ENCODE measurements around the gene NAA35.
"Not testable (repeated sequence)": the region's sequence is repeated elsewhere in the genome, so short reads cannot be mapped to it uniquely, and the experiment has no call there.

Gene NAA35

DNA sequence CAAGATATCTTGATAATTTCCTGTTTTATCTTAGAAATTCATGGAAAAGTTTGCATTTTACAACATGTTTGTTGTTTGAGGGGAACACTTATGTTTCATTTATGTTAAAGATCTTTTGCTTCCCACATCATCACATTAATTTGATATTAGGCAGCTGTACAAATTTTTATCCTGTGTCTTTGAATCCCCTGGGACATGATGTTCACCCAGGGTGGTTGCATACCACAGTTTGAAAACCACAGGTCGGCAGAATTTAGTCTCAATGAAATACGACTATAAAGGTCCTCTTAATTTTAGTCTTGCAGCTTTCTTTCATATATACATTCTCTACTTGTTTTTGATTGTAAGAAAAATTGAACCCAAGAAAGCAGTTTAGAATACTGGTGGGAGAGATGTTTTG is 3.7 kb downstream of the NAA35 start:
- no peak for DNase-seq (ENCODE audit: low read depth)

GRCh38 chr9:85949586-85950335 is 8.8 kb downstream of the NAA35 start:
- DNase-seq (ENCODE audit: low read depth) = no peak

GRCh38 chr9:85959955-85960354 is 19.0 kb downstream of the NAA35 start:
- DNase-seq (ENCODE audit: low read depth) = no peak

DNA sequence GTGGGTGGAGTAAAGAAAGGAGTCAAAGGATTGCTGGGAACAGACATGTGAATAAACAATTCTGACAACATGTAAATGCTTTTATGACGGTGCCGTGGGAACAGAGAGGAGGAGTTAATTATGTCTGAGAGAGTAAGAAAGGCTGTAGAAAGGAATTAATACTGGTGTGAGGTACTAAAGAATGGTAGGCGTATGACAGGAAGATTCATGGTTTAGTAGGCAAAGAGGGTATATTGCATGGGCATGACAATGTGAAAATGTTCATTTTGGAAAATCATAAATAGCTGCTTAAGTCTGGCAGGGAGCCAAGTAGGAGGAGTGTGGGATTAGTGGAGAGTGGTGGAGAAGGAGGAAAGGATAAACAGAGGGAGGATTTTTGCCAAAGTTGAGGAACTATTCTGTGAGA is 19.7 kb downstream of the NAA35 start:
- DNase-seq (ENCODE audit: low read depth) = no peak

DNA sequence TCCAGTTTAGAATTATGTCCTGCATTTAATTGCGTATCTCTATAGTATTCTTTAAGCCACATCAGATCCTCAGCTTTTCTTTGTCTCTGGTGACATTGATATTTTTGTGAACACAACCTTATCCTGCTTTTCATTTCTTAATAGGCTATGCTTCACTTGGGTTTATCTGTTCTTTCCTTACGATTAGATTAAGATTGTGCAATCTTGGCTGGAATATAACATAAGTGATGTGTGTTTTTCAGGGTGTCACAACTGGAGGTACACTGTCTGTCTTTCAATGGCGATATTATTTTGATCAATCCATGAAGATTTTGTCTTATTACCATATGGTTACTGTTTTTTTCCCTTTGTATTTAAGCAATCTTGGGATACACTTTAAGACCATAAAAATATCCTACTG is 23.6 kb downstream of the NAA35 start:
- no peak for DNase-seq (ENCODE audit: low read depth)

DNA sequence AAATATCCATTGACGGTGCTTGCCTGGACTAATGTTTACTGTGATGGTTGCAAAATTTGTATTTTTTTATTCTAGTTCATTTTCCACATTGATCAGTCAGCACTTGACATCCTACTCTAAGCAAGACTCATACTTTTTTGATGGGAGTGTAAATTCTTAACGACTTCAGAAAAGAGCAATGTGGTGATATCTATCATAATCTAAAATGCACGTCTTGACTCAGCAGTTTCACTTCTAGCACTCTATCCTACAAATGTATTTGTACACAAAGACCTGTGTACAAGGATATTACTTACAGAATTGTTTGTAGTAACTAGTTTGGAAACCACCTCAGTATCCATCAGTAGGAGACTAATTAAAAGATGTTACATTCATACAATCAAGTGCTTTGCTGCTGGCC is 24.0 kb downstream of the NAA35 start:
- DNase-seq (ENCODE audit: low read depth) = no peak

- no peak for DNase-seq (ENCODE audit: low read depth)
Observed at GRCh38 chr9:85969727-85970126, 28.8 kb downstream of the NAA35 start.

- DNase-seq (ENCODE audit: low read depth) = no peak
Observed at GRCh38 chr9:85971731-85972130, 30.8 kb downstream of the NAA35 start.

GRCh38 chr9:85973238-85973637 is 32.3 kb downstream of the NAA35 start:
- no peak for DNase-seq (ENCODE audit: low read depth)

GRCh38 chr9:85974055-85974547 is 33.2 kb downstream of the NAA35 start:
- not testable (repeated sequence) for DNase-seq (ENCODE audit: low read depth)

- no peak for DNase-seq (ENCODE audit: low read depth)
Observed at GRCh38 chr9:85978496-85978895, 37.5 kb downstream of the NAA35 start.

DNA sequence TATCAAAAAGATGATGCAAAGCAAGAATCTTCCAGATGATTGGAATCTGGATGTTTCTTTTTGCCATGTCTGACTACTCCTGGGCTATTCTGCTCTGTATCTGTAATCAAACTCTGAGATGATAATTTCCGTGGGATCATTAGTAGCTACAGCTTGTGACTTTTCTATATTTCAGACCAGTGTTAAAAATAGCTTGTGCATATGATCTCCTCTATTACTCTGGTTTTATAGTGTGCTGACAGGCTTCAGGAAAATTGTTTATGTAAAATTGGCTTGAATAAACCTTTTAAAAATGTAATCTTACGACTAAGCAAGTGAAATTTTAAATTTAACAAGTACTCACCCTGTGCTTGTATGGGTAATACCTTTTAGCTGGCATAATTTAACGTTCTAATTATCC is 40.4 kb downstream of the NAA35 start:
- DNase-seq (ENCODE audit: low read depth) = no peak

DNA sequence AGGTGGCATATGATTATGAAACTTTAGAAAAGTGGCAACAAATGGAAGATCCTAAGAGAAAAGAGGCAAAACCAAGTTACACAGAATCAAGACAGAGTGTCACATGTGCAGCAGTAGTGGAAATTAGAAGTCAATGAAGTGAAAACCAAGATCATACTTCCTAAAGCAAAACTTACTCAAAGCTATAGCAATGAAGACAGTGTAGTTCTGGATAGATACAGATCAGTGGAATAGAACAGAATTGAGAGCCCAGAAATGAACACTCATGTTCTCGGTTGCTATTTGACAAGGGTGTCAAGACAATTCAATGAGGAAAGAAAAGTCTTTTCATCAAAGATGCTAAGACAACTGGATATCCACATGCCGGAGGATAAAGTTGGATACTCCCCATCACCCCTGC is 43.5 kb downstream of the NAA35 start:
- no peak for DNase-seq (ENCODE audit: low read depth)

DNA sequence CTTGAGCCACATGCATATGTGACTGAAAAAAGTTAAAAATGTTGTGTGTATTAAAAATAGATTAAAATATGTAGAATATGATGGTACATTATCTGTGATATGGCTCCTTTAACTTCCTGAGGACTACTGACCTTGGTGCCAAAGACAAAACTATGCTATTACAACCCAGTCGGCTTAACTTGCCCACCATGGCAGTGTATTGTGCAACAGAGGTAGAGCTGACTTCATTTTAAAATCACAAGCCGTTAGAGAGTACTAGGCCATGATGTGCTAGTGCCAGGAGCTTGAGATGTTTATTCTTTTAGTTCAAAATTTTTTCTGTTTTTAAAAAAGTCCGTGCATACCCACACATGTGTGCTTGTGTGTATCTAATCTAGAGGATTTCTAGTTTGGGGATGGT is 46.3 kb downstream of the NAA35 start:
- no peak for DNase-seq (ENCODE audit: low read depth)

DNA sequence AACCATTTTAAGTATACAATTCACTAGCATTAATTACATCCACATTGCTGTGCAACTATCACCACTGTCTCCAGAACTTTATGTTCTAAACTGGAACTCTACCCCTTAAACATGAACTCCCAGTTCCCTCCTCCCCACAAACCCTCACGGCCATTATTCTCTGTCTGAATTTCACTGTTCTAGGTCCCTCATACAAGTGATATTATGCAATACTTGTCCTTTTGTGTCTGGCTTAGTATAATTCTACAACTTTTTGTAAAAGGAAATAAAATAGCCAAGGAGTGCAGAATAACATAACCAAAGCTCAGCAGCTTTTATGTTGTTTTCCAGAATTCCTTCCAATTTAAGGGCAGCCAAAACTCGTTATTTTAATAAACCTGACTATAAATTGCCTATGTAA is 53.2 kb downstream of the NAA35 start:
- DNase-seq (ENCODE audit: low read depth) = no peak

DNA sequence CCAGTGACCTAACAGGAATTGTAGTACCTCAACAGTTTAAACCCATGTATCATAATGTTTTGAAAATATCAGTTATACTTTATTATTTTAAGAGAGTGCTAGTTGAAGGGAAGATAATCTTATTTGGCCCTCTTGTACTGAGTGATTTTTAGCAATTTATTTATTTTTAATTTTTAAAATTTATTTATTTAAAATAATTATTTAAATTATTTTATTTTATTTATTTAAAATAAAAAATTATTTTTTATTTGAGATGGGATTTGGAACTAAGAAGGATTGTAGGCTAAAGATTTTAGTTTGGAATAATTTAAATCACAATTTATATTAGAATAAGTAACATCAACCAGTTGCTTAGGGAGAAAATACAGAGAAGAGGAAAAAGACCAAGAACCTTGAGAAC is 54.2 kb downstream of the NAA35 start:
- DNase-seq (ENCODE audit: low read depth) = no peak

GRCh38 chr9:85995599-85995998 is 54.7 kb downstream of the NAA35 start:
- no peak for DNase-seq (ENCODE audit: low read depth)

- DNase-seq (ENCODE audit: low read depth) = no peak
Observed at GRCh38 chr9:86005253-86005775, 64.4 kb downstream of the NAA35 start.

DNA sequence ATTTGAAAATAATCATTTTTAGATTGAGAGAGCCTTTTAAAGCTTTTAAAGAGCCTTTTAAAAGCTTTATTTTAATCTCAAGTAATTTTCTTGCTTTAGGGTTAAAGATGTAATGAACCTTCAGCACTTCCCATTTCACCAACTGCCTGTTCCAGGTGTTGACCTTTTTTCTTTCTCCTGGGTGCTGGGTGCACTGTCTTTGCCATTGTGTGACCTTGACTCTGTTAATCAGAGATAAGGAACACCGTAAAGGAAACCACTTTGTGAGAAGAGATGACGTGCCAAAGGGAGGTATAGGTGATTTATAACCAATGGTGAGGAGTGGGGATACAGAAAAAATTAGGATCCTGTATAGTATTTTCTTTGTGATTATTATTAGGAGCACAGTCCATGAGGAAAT is 68.2 kb downstream of the NAA35 start:
- no peak for DNase-seq (ENCODE audit: low read depth)

DNA sequence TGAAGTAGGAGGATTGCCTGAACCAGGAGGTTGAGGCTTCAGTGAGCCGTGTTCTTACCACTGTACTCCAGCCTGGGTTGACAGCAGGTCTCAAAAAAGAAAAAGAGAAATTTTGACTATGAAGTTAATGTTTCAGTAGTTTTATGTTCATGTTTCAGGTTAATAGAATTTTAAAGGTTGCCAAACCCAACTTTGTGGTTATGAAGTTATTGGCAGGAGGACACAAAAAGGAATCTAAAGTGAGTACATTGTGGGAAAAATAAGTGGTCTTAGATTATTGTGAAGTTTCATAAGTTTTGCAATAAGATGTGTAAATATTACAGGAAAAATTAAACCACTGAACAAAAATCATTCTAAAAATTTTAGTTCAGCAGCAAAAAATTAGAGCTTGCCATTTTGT is 79.8 kb downstream of the NAA35 start:
- DNase-seq (ENCODE audit: low read depth) = no peak

GRCh38 chr9:86021166-86021565 is 80.2 kb downstream of the NAA35 start:
- DNase-seq (ENCODE audit: low read depth) = no peak

GRCh38 chr9:86022687-86023266 is 81.8 kb downstream of the NAA35 start:
- DNase-seq (ENCODE audit: low read depth) = no peak

GRCh38 chr9:86027767-86028166 is 86.8 kb downstream of the NAA35 start:
- DNase-seq (ENCODE audit: low read depth) = no peak

Measured in stimulated activated CD8-positive, alpha-beta memory T cell treated with anti-CD3 and anti-CD28 coated beads, Interleukin-15, amount 100 ng/mL, for 24 hours (primary cell).